H1 (cell line): ENCODE data around the gene IGFL3. TPM values are rescaled to one million over a fixed set of nuclear protein-coding genes. Genes with fewer than 3 reads are reported as not detected.

Experiments
- ASH2L ChIP-seq: fragments of 200-600, 300-600 bp; sonication (generic); IDR thresholded peaks from one replicate; pipeline ENCODE4 v1.7.1; 2017; ENCODE audit warnings: low read length
- E2F6 ChIP-seq: IDR thresholded peaks from 2 replicates; pipeline ENCODE4 v1.6.1; 2012; ENCODE audit warnings: inconsistent platforms
- EP300 ChIP-seq, 2 experiments: IDR thresholded peaks; 1 replicate in 1 of 2; 2 replicates in 1 of 2; pipeline ENCODE4 v1.6.1; 2011 to 2012; ENCODE audit warnings: low read depth in 2 of 2, low read length in 2 of 2, mild to moderate bottlenecking in 2 of 2, borderline replicate concordance in 1 of 2, inconsistent platforms in 1 of 2, moderate library complexity in 1 of 2
- EZH2 ChIP-seq: fragments of 200-600 bp; sonication (generic); IDR thresholded peaks from 2 replicates; pipeline ENCODE4 v1.7.1; 2012; ENCODE audit warnings: low read depth, mild to moderate bottlenecking, moderate library complexity, low read length, inconsistent platforms; ENCODE audit not compliant: severe bottlenecking
- GTF2F1 ChIP-seq: IDR thresholded peaks from 2 replicates; pipeline ENCODE4 v1.6.1; 2012; ENCODE audit warnings: low read depth, low read length, improper control_type of control experiment, borderline replicate concordance
- KDM4A ChIP-seq: IDR thresholded peaks from one replicate; pipeline ENCODE4 v1.7.1; 2012; ENCODE audit warnings: low read depth, mild to moderate bottlenecking, moderate library complexity, low read length, inconsistent platforms; ENCODE audit not compliant: severe bottlenecking
- POLR2A ChIP-seq, 2 experiments: IDR thresholded peaks; 1 replicate in 1 of 2; 2 replicates in 1 of 2; pipeline ENCODE4 v1.6.1; 2011; ENCODE audit warnings: low read depth in 2 of 2, low read length in 2 of 2, mild to moderate bottlenecking in 2 of 2; ENCODE audit errors: control extremely low read depth in 1 of 2
- POU5F1 ChIP-seq: IDR thresholded peaks from 2 replicates; pipeline ENCODE4 v1.6.1; 2011; ENCODE audit warnings: low read depth, mild to moderate bottlenecking, low read length, moderate library complexity
- RAD21 ChIP-seq, 2 experiments: IDR thresholded peaks in 1 of 2; conservative IDR thresholded peaks in 1 of 2; 2 replicates each; pipeline ENCODE4 v1.6.1; 2011; ENCODE audit warnings: low read depth in 2 of 2, low read length in 2 of 2, improper control_type of control experiment in 1 of 2, inconsistent platforms in 1 of 2, mild to moderate bottlenecking in 1 of 2, moderate library complexity in 1 of 2
- RFX5 ChIP-seq: IDR thresholded peaks from 2 replicates; pipeline ENCODE4 v1.6.1; 2011; ENCODE audit warnings: low read depth, low read length, improper control_type of control experiment, borderline replicate concordance
- SP1 ChIP-seq: IDR thresholded peaks from 2 replicates; pipeline ENCODE4 v1.6.1; 2011; ENCODE audit warnings: low read depth, low read length
- SP2 ChIP-seq: IDR thresholded peaks from 2 replicates; pipeline ENCODE4 v1.6.1; 2012; ENCODE audit warnings: mild to moderate bottlenecking, low read length, inconsistent platforms
- TEAD4 ChIP-seq: IDR thresholded peaks from 2 replicates; pipeline ENCODE4 v1.6.1; 2012; ENCODE audit warnings: low read depth, low read length, inconsistent platforms, mixed read lengths
- polyA plus RNA-seq, 7 experiments: library from polyadenylated mRNA; depleted of rRNA in 3 of 7; stranded (reverse) in 5 of 7; unstranded in 2 of 7; fragments of >200 nt in 5 of 7; fragments of 200-250 nt in 2 of 7; gene quantifications; 1 replicate in 5 of 7; 2 replicates in 1 of 7; 4 replicates in 1 of 7; pipeline versions ENCODE4 v1.2.1 to v1.2.3, GENCODE V29; 2011 to 2013; ENCODE audit warnings: missing spikeins in 2 of 7, mixed read lengths in 2 of 7
- total RNA-seq: library from RNA; stranded (reverse); fragmentation: NEBNext Ultra II Directional; extraction: Animal tissue kit (Norgen Biotek cat#: 25700); gene quantifications from 2 replicates; pipeline ENCODE4 v1.2.1, GENCODE V29; 2021
- TF ChIP-seq, protein P1 (sequence below): IDR thresholded peaks from 2 replicates; pipeline ENCODE4 v1.6.1; 2012; ENCODE audit warnings: low read length, inconsistent platforms
- TF ChIP-seq, protein P2 (sequence below): IDR thresholded peaks from 2 replicates; pipeline ENCODE4 v1.6.1; 2011; ENCODE audit warnings: low read depth, mild to moderate bottlenecking, low read length; ENCODE audit not compliant: insufficient read depth

The IGFL3 gene
- total and polyA plus RNA-seq, 2 of the 8 experiments (the other 6 are each of a cell fraction or from before 2014, with no cell fraction given), result 0.12 TPM; not detected in 1

DNA sequence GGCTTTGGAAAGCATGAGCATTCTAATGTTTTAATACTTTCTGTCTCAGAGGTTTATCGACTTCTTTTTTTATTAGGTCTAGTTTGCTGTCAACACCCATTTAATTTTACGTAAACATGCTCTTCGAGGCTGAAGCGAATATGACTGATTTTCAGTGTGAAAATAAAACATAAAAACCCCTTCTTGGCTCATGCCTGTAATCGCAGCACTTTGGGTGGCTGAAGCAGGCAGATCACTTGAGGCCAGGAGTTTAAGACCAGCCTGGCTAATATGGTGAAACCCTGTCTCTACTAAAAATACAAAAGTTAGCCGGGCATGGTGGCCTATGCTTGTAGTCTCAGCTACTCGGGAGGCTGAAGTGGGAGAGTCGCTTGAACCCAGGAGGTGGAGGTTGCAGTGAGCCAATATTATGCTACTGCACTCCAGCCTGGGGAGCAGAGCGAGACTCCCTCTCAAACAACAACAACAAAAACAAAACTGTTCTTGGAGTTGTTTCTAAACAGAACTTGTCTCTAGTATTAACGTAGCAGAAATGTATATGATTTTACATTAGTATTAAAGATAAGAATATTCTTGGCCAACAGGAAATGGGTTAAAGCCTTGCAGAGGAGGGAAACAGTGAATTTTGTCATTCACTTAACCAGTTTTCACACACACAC lies 7.1 kb upstream of the IGFL3 start (continued):
- TF ChIP-seq, protein P1, sequence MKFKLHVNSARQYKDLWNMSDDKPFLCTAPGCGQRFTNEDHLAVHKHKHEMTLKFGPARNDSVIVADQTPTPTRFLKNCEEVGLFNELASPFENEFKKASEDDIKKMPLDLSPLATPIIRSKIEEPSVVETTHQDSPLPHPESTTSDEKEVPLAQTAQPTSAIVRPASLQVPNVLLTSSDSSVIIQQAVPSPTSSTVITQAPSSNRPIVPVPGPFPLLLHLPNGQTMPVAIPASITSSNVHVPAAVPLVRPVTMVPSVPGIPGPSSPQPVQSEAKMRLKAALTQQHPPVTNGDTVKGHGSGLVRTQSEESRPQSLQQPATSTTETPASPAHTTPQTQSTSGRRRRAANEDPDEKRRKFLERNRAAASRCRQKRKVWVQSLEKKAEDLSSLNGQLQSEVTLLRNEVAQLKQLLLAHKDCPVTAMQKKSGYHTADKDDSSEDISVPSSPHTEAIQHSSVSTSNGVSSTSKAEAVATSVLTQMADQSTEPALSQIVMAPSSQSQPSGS, result peak; percentile 79; the same call in 1 of the 2 replicates
- no peak for TF ChIP-seq SP2
- no peak for TF ChIP-seq GTF2F1
- TF ChIP-seq, protein P2, sequence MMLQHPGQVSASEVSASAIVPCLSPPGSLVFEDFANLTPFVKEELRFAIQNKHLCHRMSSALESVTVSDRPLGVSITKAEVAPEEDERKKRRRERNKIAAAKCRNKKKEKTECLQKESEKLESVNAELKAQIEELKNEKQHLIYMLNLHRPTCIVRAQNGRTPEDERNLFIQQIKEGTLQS, result no peak
- TF ChIP-seq SP1, result no peak
- TF ChIP-seq RFX5, result no peak
- no peak for TF ChIP-seq TEAD4
- TF ChIP-seq ASH2L, result no peak
- TF ChIP-seq KDM4A, result no peak
- no peak for TF ChIP-seq EP300 (IDR thresholded peaks at IDR 0.05; ENCODE audit: borderline replicate concordance in 1 of 2, low read depth in 2 of 2, low read length in 2 of 2)
- no peak for TF ChIP-seq POU5F1
- peak; percentile 50 to 70 for TF ChIP-seq POLR2A (IDR thresholded peaks at IDR 0.05; ENCODE audit: control extremely low read depth in 1 of 2, low read depth in 2 of 2, low read length in 2 of 2)
- no peak for TF ChIP-seq E2F6
- no peak for TF ChIP-seq EZH2
- no peak for TF ChIP-seq RAD21 (IDR thresholded peaks at IDR 0.05 in 1 of 2, conservative IDR thresholded peaks at IDR 0.05 in 1 of 2; ENCODE audit: low read depth in 2 of 2, low read length in 2 of 2)
